ENCODE data around the gene THADA.

THADA gene

GRCh38 chr2:43228321-43228751, 367.5 kb downstream of the THADA start:
- no peak for DNase-seq

- no peak for DNase-seq
Measured at GRCh38 chr2:43227830-43228281, 368.0 kb downstream of the THADA start.

- DNase-seq: peak; percentile 42
Measured at GRCh38 chr2:43226955-43227829, 368.6 kb downstream of the THADA start.

GRCh38 chr2:43226558-43226954, 369.3 kb downstream of the THADA start, which contains the start of gene ZFP36L2:
TSS of gene ZFP36L2 (minus strand) at chr2:43226606. CDS start at chr2:43226315, 291 bp downstream.
- peak; percentile 92 for DNase-seq

GRCh38 chr2:43225788-43226557, 369.9 kb downstream of the THADA start:
- peak; percentile 45 for DNase-seq

- peak; percentile 48 for DNase-seq
Measured at GRCh38 chr2:43225093-43225787, 370.6 kb downstream of the THADA start.

- DNase-seq: peak; percentile 29
Measured at GRCh38 chr2:43224571-43225092, 371.2 kb downstream of the THADA start.

- DNase-seq: peak; percentile 50
Measured at GRCh38 chr2:43224131-43224570, 371.7 kb downstream of the THADA start.

GRCh38 chr2:43223521-43224001, 372.3 kb downstream of the THADA start:
- DNase-seq: no peak

- no peak for DNase-seq
Measured at GRCh38 chr2:43222475-43223309, 373.1 kb downstream of the THADA start.

GRCh38 chr2:43221763-43222474, 373.9 kb downstream of the THADA start:
- DNase-seq: peak; percentile 44

GRCh38 chr2:43221124-43221762, 374.6 kb downstream of the THADA start:
- DNase-seq: peak; percentile 41

- no peak for DNase-seq
Measured at GRCh38 chr2:43220760-43221123, 375.1 kb downstream of the THADA start.

GRCh38 chr2:43220229-43220751, 375.5 kb downstream of the THADA start:
- no peak for DNase-seq

- peak; percentile 63 for DNase-seq
Measured at GRCh38 chr2:43219383-43220228, 376.2 kb downstream of the THADA start.

- peak; percentile 71 for DNase-seq
Measured at GRCh38 chr2:43218702-43219382, 377.0 kb downstream of the THADA start.

GRCh38 chr2:43218155-43218701, 377.6 kb downstream of the THADA start:
- no peak for DNase-seq

Measured in T-helper 9 cell (primary cell).